ENCODE results near the gene DNAAF5.

Gene DNAAF5

GRCh38 chr7:738241-738640 is 11.7 kb downstream of the DNAAF5 start:
- no peak for TF ChIP-seq CTCF (IDR thresholded peaks at IDR 0.05; ENCODE audit: low read depth, low read length, missing control alignments)
- no peak for DNase-seq (ENCODE audit: low read depth)
- H3K4me3 ChIP-seq (ENCODE audit: low read depth, low read length) = no peak overlapping the region

GRCh38 chr7:738723-739454 is 12.4 kb downstream of the DNAAF5 start:
- DNase-seq (ENCODE audit: low read depth) = no peak
- H3K4me3 ChIP-seq (ENCODE audit: low read depth, low read length) = no peak overlapping the region
- no peak for TF ChIP-seq CTCF (IDR thresholded peaks at IDR 0.05; ENCODE audit: low read depth, low read length, missing control alignments)

- no peak for DNase-seq (ENCODE audit: low read depth)
- no peak for TF ChIP-seq CTCF (IDR thresholded peaks at IDR 0.05; ENCODE audit: low read depth, low read length, missing control alignments)
- no peak overlapping the region for H3K4me3 ChIP-seq (ENCODE audit: low read depth, low read length)
Observed at GRCh38 chr7:739455-739982, 13.0 kb downstream of the DNAAF5 start.

GRCh38 chr7:739983-740942 is 13.8 kb downstream of the DNAAF5 start:
- TF ChIP-seq CTCF (IDR thresholded peaks at IDR 0.05; ENCODE audit: low read depth, low read length, missing control alignments) = no peak
- H3K4me3 ChIP-seq (ENCODE audit: low read depth, low read length) = no peak overlapping the region
- DNase-seq (ENCODE audit: low read depth) = no peak

GRCh38 chr7:741191-741671 is 14.7 kb downstream of the DNAAF5 start:
- no peak for TF ChIP-seq CTCF (IDR thresholded peaks at IDR 0.05; ENCODE audit: low read depth, low read length, missing control alignments)
- H3K4me3 ChIP-seq (ENCODE audit: low read depth, low read length) = no peak overlapping the region
- DNase-seq (ENCODE audit: low read depth) = no peak

- H3K4me3 ChIP-seq (ENCODE audit: low read depth, low read length) = no peak overlapping the region
- no peak for DNase-seq (ENCODE audit: low read depth)
- no peak for TF ChIP-seq CTCF (IDR thresholded peaks at IDR 0.05; ENCODE audit: low read depth, low read length, missing control alignments)
Observed at GRCh38 chr7:741850-742249, 15.4 kb downstream of the DNAAF5 start.
